ENCODE data around the gene ZIC5.

Gene ZIC5

GRCh38 chr13:99975626-99976025 is 4.1 kb upstream of the ZIC5 start:
- DNase-seq (ENCODE audit: low read depth) = no peak

- no peak for DNase-seq (ENCODE audit: low read depth)
Measured at GRCh38 chr13:99974939-99975561, 3.5 kb upstream of the ZIC5 start.

- DNase-seq (ENCODE audit: low read depth) = no peak
Measured at GRCh38 chr13:99974296-99974938, 2.9 kb upstream of the ZIC5 start.

- DNase-seq (ENCODE audit: low read depth) = no peak
Measured at GRCh38 chr13:99973808-99974185, 2.2 kb upstream of the ZIC5 start.

- DNase-seq (ENCODE audit: low read depth) = no peak
Measured at GRCh38 chr13:99973163-99973807, 1.7 kb upstream of the ZIC5 start.

GRCh38 chr13:99972190-99972731 is 694 bp upstream of the ZIC5 start:
- DNase-seq (ENCODE audit: low read depth) = no peak

GRCh38 chr13:99970651-99971575 is 654 bp downstream of the ZIC5 start:
- DNase-seq (ENCODE audit: low read depth) = no peak

GRCh38 chr13:99969919-99970650 is 1.5 kb downstream of the ZIC5 start:
- no peak for DNase-seq (ENCODE audit: low read depth)

- no peak for DNase-seq (ENCODE audit: low read depth)
Measured at GRCh38 chr13:99969453-99969918, 2.1 kb downstream of the ZIC5 start.

- DNase-seq (ENCODE audit: low read depth) = no peak
Measured at GRCh38 chr13:99968521-99969452, 2.8 kb downstream of the ZIC5 start.

- DNase-seq (ENCODE audit: low read depth) = no peak
Measured at GRCh38 chr13:99967869-99968520, 3.6 kb downstream of the ZIC5 start.

- DNase-seq (ENCODE audit: low read depth) = no peak
Measured at GRCh38 chr13:99967498-99967868, 4.1 kb downstream of the ZIC5 start.

GRCh38 chr13:99966064-99966805 is 5.3 kb downstream of the ZIC5 start:
- DNase-seq (ENCODE audit: low read depth) = no peak

- no peak for DNase-seq (ENCODE audit: low read depth)
Measured at GRCh38 chr13:99965329-99966000, 6.1 kb downstream of the ZIC5 start.

GRCh38 chr13:99963816-99964339 is 7.7 kb downstream of the ZIC5 start:
- no peak for DNase-seq (ENCODE audit: low read depth)

GRCh38 chr13:99962242-99962641 is 9.3 kb downstream of the ZIC5 start:
- DNase-seq (ENCODE audit: low read depth) = no peak

GRCh38 chr13:99961636-99962035 is 9.9 kb downstream of the ZIC5 start:
- DNase-seq (ENCODE audit: low read depth) = no peak

- DNase-seq (ENCODE audit: low read depth) = no peak
Measured at GRCh38 chr13:99960663-99961311, 10.8 kb downstream of the ZIC5 start.

All from CMK (cell line).